GM19397 (cell line): Measurements from ENCODE around the gene TSC22D3.
"Not testable (repeated sequence)": the region's sequence is repeated elsewhere in the genome, so short reads cannot be mapped to it uniquely, and the experiment has no call there.

ENCODE experiments used
- ATAC-seq: cut with Tn5 transposase; IDR thresholded peaks from one replicate; pipeline ENCODE4 v1.9.1; 2021; ENCODE audit warnings: mild to moderate bottlenecking, moderate library complexity; ENCODE audit not compliant: unreplicated experiment

Gene TSC22D3

DNA sequence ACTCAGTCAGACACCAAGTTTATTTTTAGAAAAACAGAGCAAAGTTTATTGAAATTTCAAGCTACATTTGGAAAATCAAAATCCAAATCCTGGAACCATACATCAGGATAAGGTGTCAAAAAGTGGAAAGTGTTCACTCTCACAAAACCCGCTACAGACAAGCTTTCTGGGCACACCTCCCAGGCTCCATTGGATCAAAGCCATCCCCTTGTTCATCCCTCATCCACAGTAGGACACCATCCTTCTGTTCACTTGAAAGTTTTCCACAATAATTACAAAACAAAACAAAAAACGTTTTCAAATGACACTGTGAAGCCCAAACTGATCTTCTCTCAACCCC, 62.4 kb downstream of the TSC22D3 start:
- no peak for ATAC-seq

GRCh38 chrX:107712231-107713202, 63.1 kb downstream of the TSC22D3 start:
- no peak for ATAC-seq

- ATAC-seq, result no peak
These were observed 63.9 kb downstream of the TSC22D3 start for GRCh38 chrX:107711521-107712181.

GRCh38 chrX:107710617-107711391, 64.8 kb downstream of the TSC22D3 start:
- peak; percentile 82 for ATAC-seq

- ATAC-seq, result peak; percentile 40
These were observed 66.3 kb downstream of the TSC22D3 start for GRCh38 chrX:107709266-107709806.

- no peak for ATAC-seq
These were observed 66.8 kb downstream of the TSC22D3 start for GRCh38 chrX:107708762-107709161.

GRCh38 chrX:107707866-107708265, 67.7 kb downstream of the TSC22D3 start:
- no peak for ATAC-seq

DNA sequence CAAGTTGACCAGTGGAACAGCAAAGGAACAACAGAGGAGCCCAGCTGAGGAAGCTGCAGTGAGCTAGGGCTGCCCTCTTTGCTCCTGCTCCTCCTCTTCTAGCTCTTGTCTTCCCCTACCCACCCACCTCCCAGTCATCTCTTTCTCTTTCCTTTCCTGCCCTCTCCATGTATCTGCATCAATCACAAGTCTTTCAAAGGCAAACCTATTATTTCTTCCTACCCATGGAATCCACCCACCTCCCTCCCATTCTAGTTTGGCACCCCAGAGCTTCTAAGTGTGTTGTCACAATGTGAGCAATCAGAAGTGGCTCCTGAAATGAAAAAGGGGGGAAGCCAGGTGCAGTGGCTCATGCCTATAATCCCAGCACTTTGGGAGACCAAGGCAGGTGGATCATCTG, 69.3 kb downstream of the TSC22D3 start:
- no peak for ATAC-seq

DNA sequence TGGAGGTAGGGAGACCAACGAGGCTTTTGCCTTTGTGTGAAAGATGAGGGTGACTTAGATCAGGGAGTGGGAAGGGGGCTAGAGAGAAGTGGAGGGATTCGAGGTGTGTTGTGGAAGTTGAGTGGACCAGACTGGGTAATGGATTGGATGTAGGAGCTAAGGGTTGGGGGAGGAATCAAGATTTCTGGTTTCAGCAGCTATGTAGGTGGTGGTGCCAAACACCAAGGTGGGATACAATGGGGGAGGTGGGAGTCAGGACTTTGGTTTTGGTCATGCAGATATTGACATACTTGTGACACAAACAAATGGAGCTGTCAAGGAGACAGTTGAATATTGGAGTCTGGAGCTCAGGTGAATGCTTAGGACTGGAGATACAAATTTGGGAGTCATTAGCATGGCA, 71.0 kb downstream of the TSC22D3 start:
- no peak for ATAC-seq

DNA sequence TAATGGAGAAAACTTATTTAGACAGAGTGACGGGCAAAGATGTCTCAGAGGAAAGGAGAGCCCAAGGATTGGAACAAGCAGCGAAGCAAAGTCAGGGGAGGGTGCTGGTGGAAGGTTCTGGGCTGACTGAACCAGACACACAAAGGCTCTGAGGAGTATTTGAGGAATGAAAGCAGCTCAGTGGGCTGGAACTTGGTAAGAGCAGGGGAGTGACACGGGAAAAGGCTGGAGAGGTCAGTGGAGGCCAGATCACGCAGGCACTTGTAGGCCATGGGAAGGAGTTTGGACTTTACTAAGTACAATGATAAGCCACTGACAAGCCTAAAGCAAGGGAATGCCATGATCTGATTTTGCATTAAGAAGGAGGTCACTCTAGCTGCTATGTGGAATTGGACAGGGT, 71.4 kb downstream of the TSC22D3 start:
- no peak for ATAC-seq

DNA sequence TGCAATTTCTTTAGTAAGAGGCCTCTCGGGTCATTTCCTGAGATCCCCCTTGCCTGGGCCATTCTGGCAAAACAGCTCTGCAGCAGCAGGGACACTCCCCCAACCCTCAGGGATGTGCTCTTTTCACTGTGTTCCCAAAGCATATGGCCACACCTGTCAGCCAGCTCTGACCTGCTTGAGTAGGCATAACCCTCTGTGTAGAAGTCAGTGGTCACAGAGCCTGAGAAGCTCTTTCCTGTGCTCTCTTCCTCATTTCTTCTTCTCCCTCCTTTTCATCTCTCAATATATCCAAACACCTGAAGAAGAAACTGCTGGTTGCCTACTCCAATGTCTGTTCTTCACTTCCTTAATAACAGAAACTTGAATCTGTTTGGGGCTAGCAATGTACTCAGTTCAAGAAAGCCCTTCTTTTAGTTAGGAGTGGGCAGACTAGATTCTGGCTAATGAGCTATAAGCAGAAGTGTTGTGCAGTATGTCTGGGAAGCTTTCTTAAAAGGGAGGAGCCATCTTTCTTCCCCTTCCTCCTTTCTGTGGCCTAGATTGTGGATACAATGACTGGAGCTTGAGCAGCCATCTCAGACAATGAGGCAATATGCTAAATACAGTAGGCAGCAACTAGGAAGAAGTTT, 74.0 kb downstream of the TSC22D3 start:
- peak; percentile 94 for ATAC-seq

DNA sequence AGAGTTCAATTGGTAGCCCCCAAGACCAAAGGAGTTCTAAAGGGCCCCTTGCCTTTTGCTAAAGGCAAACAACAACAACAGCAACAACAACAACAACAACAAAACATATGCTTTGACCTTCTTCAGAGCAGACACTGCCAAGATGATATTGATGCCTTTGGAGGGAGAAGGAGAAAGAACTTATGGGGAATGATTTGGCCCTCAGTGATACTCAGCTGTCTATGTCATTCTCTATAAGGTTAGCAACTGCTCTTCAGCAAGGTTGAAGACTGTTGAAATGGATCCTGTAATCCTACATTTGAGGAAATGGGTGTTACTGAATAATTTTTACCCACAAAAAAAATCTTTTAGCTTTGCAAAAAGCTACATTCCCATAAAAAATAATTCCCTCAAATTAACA, 74.8 kb downstream of the TSC22D3 start:
- ATAC-seq, result no peak

- ATAC-seq, result no peak
These were observed 75.2 kb downstream of the TSC22D3 start for GRCh38 chrX:107700317-107700774.

- no peak for ATAC-seq
These were observed 76.0 kb downstream of the TSC22D3 start for GRCh38 chrX:107699616-107700015.

DNA sequence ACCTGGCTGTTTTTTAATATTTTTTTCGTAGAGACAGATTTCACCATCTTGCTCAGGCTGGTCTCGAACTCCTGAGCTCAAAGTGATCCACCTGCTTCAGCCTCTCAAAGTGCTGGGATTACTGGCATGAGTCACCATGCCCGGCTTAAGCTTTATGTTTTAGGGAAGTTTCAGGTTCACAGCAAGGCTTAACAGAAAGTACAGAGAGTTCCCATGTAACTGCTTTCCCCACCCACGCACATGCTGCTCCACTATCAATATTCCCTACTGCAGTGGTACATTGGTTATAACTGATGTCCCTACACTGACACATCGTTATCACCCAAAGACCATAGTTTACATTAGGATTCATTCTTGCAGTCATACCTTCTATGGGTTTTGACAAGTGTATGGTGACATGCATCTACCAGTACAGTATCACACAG, 84.6 kb downstream of the TSC22D3 start:
- ATAC-seq, result no peak

GRCh38 chrX:107687445-107687844, 88.1 kb downstream of the TSC22D3 start:
- ATAC-seq, result no peak

DNA sequence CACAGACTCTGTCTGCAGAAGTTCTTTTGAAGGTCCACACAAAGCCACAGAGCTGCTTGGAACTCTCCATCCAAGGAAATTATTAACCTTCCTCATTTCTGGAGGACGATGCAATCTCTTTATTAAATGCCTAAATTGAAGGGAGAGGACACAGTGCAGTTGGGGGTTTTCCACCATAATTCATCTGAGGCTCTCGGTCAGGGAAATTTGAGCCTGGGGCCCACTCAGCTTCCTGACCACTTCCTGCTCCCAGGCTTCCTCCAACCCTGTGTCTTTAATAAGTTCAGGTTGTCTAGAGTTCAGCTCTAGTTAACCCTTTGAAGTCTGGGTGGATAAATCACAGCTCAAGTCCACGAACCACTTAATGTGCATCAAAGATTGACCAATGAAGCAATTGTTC, 88.8 kb downstream of the TSC22D3 start:
- ATAC-seq, result no peak

- no peak for ATAC-seq
These were observed 89.6 kb downstream of the TSC22D3 start for GRCh38 chrX:107686026-107686425.

DNA sequence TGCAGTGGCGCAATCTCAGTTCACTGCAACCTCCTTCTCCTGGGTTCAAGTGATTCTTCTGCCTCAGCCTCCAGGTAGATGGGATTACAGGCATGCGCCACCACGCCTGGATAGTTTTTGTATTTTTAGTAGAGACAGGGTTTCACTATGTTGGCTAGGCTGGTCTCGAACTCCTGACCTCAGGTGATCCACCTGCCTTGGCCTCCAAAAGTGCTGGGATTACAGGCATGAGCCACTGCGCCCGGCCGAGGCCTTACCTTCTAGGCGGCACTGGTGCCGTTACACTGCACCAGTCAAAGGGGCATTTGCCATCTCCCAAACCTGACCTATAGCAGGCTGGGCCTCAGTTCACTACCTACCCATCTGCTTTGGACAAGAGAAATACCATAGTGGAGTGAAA, 90.0 kb downstream of the TSC22D3 start:
- not testable (repeated sequence) for ATAC-seq

DNA sequence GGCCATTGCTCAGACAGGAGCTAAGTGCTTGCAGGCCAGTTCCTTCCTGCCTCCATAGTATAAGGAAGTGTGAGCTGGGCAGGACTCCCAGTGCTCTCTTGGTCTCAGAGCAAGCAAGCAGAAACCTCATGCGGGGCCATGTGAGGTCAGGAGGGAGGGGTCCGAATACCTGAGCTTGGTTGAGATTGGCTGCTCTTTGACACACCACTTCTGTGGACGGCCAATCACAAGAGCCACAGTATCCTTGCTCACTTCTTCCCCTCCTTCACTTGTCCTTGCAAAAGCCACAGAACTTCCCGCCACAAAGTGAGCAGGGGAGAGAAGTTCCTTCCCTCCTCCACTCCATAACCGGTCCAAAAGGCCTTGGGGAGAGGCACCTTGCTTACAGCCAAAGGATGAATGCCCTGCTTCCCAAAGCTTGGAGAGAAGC, 90.6 kb downstream of the TSC22D3 start:
- ATAC-seq, result peak; percentile 94

DNA sequence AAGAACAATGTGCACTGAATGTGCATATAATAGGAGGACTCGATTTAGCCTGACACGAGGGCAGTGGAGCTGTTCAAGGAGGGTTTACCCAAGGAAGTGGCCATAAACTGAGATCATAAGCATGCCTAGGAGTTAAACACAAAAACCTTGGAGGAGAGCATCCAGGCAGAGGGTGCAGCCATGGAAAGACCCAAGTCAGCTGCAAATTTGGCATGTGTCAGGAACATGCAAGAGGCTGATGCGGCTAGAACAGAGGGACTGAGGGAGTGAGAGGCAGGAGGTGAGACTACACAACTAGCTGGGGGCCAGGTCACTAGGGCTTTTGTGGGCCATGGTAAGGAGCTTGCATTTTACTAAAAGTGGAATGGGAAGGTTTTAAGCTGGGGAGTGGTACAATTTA, 91.7 kb downstream of the TSC22D3 start:
- no peak for ATAC-seq
